ENCODE results near the gene GDAP1L1.
"Not testable (repeated sequence)": the region's sequence is repeated elsewhere in the genome, so short reads cannot be mapped to it uniquely, and the experiment has no call there.

GDAP1L1 gene

DNA sequence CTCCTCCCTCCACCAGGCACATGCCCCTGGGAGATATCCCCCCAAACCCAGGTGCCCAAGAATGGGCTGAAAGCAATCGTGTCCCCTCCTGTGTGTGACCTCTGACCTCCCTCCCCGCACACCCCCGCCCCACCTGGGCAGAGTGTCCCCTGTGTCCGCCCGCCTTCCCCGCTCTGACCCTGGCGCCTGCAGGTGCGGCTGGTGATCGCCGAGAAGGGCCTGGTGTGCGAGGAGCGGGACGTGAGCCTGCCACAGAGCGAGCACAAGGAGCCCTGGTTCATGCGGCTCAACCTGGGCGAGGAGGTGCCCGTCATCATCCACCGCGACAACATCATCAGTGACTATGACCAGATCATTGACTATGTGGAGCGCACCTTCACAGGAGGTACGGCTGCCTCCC lies 9.9 kb downstream of the GDAP1L1 start:
- no peak for DNase-seq

DNA sequence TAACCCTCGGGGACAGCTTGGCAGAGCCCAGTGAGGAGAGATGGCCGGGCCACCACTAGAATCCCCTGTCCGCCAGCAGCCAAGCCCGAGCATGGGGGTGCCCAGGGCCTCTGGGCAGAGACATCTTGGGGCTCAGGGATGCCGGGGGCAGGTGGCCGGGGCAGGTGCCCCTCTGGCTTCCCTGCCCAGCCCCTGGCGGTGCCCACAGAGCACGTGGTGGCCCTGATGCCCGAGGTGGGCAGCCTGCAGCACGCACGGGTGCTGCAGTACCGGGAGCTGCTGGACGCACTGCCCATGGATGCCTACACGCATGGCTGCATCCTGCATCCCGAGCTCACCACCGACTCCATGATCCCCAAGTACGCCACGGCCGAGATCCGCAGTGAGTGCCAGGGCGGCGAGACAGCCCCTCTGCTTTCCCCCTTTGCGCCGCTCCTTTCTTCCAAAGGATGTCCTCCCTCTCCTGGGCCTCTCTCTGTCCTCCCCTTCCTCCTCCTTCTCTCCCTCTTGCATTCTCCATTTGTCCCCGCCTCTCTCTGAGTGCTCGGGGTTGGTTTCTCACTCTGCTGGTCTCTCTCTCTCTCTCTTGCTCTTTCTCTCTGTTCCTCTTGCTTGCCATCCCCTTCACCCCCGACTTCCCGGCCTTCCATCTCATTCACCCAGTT lies 11.2 kb downstream of the GDAP1L1 start:
- DNase-seq, result no peak

DNA sequence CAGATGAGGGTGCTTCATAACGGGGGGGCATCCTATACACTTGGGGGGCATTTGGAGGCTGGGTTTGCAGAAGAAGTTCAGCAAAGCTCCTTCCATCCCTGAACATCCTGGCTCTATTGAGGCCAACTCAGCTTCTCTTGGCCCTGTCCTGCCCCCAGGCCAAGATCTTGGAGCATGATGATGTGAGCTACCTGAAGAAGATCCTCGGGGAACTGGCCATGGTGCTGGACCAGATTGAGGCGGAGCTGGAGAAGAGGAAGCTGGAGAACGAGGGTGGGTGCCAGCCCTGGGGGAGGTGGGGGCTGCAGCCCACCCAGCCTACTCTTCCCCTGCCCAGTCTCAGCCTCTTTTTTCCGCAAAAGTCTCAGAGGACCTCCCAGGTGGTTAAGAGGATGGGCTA lies 17.2 kb downstream of the GDAP1L1 start:
- no peak for DNase-seq

DNA sequence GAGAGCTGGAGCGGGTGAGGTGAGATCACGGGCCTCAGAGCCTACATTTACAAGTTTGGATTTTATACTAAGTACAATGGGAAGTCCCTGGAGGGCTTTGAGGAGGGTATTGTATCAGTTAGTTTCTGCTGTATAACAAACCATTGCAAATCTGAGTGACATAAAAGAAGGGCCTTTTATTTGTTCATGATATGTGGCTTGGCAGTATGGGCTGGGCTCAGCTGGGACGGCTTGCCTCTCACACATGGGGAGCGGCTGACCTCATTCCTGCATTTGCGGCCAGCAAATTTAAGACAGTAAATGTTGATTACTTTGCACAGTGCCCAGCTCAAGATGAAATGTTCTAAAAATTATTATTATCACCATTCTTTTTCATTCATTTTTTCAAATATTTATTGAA lies 21.7 kb downstream of the GDAP1L1 start:
- no peak for DNase-seq

DNA sequence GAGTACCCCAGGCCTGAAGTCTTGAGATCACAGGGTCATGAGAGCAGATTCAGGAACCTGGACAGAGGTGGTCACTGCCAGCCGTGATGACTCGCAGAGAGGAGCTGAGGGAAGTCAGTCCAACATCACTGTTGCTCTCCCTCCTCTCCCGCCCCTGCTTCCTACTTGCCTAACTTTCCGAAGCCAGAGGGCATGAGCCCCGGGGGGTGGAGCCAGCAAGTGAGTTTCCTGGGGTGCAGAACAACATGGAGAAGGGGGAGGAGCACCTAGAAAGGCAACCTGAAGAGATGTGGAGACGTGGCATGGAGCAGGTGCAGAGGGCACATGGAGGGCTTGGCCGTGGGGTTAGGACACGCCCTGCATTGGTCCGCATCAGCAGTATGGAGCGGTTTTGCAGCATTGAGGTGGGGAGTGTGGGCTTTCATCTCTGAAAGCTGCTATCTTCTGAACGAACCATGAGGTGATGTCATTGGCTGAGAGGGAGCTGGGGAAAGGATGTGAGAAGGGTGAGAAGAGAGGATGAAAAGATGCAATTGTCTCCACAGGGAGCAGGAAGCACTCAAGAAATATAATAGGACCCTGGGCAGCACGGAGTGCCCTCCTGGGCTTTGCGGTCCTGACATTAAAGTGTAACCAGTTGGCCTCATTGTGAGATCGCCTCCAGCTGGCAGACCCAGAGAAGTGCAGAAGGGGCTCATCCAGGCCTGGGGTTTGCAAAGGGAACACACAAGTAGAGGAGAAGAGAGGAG lies 25.0 kb downstream of the GDAP1L1 start:
- DNase-seq, result no peak

DNA sequence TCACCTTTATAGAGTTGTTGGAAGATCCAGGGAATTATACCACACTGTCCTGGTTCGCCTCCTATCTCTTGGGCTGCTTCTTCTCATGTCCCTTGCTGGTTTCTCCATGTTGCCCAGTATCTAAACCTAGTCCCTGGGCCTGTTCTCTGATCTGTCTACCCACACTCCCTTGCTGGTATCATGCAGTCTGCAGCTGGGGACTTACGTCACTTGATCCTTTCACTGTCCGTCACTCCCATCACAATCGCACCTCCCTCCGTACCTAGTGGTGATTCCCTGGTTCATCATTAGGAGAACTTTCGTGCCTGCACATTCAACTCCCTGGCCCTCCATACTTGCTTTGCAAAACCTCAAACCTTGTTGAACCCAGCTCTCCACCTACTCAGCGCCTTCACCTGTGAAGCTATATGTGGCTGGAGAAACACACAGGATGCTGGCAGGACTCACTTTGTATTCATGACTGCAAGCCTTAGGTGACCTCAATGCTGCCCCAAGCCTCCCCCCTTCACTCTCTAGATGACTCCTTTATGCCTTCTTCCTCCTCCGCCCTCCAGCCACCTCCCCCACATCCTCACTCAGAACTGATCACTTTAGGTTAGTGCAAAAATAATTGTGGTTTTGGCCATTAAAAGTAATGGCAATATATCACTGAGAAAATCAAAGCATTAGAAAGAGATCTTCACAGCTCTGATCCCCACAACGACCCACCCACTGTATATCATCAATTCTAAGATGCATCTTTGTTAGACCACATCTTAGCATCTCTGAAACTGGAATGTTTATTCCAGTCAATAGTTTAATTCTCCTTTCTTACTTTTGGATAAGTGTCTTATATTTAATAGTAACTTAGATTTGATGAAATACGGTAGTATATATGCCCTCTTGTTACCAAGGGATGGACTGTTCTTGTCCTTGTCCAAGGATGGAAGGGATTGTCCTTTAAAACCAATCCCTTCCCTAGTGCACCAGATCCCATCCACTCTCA lies 26.4 kb downstream of the GDAP1L1 start:
- no peak for DNase-seq

DNA sequence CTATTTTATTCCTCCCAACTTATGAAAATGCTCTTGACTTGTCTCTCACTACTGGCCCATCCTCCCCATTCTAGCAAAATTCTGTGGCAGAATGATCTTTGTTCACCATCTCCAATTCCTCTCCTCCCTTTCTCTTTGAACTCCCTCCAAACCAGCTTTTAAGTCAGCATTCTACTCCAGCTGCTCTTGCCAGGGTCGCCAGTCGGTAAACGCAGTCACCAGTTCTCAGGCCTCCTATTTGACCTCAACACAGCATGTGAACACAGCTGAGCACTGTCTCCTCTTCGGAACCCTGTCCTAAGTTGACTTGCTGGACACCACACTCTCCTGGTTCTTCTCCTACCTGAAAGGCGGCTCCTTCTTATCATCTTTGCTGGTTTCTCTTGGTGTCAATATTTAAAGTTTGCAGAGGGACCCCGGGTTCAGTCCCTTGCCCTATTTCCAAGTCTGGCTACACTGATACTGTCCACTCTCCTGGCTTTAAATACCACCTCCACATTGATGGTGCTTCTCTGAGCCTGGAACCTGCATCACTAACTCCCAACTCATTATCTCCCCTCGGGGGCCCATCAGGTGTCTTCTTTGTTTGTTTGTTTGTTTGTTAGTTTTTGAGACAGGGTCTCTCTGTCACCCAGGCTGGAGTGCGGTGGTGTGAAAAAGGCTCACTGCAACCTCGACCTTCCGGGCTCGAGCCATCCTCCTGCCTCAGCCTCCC lies 27.4 kb downstream of the GDAP1L1 start:
- DNase-seq, result no peak

DNA sequence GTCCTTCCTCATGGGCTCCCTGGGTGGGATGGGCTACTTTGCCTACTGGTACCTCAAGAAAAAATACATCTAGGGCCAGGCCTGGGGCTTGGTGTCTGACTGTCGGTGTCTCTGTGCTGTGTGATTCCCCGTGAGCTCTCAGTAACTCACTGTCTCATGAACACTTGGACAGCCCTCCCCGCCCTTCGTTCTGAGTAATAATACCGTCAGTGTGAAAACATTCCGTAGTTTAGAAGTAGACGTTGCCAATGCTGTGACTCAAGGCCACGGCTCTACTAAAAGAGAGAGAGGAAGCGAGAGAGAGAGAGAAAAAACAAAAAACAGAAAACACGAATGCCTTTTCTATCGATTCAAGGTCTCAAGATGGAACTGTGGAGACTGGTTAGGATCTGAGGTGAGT lies 32.1 kb downstream of the GDAP1L1 start:
- DNase-seq, result no peak

DNA sequence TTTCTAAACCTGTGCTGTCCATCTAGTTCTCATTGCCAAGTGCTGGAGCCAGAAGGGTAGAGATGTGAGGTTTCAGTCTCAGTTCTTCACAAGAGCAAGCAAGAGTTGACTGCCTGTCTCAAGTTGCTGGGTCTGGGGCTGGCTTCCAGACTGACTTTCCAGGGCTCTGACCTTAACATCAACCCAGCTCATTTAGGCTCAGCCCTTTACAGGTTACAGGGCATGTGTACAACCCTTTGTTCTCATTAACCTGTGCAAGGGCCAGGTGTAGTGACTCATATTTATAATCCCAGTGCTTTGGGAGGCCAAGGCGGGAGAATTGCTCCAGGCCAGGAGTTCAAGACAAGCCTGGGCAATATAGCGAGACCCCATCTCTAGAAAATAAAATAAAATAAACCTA lies 33.3 kb downstream of the GDAP1L1 start:
- no peak for DNase-seq

DNA sequence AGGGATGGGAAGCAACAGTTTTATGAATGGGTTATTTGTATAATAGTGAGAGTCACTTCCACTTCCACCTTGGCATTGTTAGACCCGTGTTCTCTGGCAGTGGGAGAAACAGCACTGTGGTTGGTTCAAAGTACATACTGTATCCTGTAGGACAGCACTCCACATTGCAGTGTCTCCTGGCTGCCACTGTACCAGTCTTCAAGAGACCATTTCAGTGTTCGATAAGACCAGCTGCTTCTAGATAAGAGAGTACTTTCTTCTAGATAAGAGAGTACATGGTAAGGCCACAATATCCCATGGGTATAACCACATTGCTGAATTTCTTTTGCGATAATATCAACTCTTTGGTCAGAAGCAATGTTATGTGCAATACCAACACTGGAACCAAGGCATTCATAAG lies 35.1 kb downstream of the GDAP1L1 start:
- no peak for DNase-seq

DNA sequence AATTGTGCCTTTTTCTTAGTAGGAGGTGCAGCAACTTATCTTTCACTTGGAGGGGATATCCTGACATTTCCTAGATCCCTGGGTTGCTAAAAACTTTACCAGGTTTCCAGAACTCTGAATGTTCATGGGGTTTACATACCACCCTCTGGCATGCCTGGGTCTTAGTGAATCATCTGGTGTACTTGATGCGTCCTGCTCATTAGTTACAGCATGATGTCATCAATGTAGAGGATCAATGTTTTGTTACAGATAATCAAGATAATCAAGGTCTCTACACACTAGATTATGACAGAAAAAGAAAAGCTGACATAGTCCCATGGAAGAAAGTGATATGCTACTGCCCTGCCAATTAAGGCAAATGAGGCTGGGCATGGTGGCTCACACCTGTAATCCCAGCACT lies 36.9 kb downstream of the GDAP1L1 start:
- no peak for DNase-seq

DNA sequence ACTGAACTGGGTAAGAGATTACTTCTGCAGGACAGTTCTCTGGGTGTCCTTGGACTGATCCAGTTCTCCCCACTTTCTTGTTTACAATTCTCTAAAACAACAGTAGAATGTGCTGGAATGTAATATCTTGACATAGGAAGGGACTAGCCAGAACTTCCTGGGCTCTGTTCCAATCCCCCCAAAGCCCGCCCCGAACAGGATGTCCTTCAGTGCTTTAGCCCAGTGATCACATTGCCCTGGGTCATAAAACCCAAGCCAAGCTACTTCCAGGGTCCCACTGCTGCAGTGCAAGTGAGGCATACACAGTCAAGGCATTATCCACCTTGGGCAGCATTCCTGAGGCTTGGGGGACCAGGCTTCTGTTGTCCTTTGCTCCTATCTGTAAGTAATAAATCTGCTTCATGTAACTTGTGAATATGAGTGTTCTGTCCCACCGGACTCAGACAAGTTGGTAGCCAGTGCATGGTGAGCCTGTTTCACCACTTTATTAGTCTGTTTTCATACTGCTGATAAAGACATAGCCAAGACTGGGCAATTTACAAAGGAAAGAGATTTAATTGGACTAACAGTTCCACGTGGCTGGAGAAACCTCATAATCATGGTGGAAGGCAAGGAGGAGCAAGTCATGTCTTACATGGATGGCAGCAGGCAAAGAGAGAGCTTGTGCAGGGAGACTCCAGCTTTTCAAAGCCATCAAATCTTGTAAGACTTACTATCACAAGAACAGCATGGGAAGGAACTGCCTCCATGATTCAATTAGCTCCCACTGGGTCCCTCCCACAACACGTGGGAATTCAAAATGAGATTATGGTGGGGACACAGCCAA lies 40.4 kb downstream of the GDAP1L1 start:
- no peak for DNase-seq

DNA sequence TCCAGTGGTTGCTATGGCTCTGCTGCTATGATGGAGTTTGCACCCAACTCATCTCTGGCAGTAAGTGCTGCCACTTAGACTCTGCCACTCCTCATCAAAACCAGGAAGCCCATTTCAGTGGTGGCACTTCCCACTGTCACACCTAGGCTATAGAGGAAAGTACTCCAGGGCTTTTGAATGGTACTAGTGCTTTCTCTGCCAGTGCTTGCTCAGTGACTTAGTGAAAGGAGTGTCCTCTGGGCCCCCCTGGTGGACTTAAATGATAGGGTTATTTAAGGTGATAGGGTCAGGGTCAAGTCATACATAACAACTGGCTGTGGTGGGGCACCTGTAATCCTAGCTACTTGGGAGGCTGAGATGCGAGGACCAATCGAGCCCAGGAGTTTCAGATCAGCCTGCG lies 41.1 kb downstream of the GDAP1L1 start:
- no peak for DNase-seq

DNA sequence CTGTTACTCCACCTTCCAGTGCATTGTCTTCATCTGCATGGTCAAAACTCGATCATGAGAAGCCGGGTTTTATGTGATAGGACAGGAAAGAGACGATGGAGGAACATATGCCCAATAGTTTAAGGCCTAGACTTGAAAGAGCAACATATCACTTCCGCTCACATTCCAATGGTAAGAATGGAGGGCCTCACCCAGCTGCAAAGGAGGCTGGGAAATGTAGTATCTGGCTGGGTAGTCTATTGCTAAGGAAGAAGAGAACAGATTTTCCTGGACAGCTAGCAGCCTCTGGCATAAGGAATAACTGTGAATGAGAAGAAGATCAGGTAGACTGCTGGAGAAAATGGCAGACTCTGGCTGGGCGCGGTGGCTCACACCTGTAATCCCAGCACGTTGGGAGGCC lies 44.6 kb downstream of the GDAP1L1 start:
- DNase-seq, result no peak

DNA sequence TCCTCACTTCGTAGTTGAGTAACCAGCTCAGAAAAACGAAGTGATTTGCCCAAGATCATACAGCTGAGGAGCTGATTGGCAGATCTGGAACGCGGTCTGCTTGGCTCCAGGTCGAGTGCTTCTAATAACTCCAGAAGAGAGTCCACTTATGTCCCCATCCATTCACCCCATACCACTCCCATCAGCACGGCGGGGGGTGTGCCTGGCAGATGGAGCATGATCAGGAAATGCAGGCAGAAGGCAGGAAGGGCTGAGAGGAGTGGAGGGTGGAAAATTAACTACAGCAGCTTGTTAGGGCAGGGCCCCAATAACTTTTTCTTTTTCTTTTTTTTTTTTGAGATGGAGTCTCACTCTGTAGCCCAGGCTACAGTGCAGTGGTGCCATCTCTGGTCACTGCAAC lies 48.9 kb downstream of the GDAP1L1 start:
- DNase-seq, result no peak

DNA sequence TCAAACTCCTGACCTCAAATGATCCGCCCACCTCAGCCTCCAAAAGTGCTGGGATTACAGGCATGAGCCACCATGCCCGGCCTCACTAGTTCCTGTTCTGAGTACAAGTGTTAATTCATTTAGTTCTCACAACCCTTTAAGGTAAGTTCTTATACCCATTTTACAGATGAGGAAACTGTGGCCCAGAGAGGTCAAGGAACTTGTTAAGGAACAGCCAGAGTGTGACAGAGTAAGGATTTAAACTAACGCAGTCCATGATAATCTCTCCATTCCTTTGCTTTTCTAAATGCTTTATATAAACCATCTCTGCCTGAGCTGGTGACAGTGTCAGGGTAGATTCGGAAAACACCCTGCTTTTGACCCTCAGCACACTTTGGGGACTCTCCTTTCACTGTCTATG lies 50.6 kb downstream of the GDAP1L1 start:
- DNase-seq, result no peak

DNA sequence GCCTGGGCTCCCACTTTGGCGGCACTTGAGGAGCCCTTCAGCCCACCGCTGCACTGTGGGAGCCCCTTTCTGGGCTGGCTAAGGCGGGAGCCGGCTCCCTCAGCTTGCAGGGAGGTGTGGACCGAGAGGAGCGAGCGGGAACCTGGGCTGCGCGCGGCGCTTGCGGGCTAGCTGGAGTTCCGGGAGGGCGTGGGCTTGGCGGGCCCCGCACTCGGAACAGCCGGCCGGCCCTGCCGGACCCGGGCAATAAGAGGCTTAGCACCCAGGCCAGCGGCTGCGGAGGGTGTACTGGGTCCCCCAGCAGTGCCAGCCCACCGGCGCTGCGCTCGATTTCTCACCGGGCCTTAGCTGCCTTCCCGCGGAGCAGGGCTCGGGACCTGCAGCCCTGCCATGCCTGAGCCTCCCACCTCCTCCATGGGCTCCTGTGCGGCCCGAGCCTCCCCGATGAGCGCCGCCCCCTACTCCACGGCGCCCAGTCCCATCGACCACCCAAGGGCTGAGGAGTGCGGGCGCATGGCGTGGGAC lies 52.0 kb downstream of the GDAP1L1 start:
- DNase-seq, result not testable (repeated sequence)

DNA sequence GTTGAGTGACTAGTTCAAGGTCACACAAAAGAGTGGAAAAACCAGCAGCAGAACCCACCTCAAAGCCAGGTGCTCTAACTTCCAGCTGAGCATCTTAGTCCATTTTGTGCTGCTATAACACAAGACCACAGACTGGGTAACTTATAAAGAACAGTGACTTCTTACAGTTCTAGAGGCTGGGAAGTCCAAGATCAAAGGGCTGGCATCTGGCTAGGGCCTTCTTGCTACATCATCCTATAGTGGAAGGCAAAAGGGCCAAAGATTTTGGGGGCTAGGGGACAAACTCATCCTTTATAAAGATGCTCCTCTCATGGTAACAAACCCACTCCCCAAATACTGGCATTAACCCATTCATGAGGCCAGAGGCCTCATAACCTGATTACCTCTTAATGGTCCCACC lies 54.2 kb downstream of the GDAP1L1 start:
- no peak for DNase-seq

DNA sequence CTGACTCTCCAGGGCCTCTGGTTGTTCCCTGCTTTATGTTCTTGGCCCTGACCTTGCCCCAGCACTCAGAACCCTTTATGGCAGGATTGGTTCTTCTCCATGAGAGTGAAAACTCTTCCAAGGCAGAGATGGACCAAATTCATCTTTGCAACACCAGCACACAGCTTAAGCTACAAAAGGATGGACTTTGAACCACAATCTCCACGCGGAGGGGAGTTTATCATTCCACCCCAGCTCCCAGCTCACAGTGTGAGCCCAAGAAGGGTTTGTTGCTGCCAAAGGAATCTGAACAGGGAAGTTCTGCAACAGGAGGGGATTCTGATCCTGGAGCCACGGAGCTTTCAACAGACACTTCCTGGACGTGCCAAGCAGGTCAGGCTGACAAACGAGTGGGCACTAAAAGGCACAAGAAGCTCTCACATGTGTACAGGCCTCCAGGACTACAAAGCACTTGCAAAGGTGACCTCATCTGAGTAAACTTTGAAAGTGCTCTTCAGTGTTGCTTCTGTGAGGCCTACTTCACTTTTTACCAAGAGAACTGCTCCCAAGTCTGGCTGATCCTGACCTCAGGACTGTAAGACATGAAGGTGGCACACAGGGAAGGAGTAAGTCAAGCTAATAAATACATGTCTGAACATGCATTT lies 55.0 kb downstream of the GDAP1L1 start:
- no peak for DNase-seq

DNA sequence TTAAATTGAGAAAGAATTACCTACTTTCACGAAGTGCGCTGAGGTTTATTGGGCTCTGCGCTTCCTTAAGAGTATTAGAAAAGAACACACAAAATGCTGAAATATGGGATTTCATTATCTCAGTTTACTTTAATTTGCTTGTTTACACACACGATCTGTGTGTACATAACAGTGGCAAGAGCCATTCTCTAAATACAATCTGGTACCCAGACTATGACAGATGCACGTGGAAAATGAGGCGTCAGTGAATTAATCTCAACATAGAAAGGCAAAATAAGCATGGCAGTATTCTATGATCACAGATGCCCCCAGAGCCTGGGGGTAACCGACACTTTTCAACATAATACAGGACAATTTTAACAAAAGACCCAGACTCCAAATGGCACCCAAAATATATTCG lies 55.6 kb downstream of the GDAP1L1 start:
- no peak for DNase-seq

DNA sequence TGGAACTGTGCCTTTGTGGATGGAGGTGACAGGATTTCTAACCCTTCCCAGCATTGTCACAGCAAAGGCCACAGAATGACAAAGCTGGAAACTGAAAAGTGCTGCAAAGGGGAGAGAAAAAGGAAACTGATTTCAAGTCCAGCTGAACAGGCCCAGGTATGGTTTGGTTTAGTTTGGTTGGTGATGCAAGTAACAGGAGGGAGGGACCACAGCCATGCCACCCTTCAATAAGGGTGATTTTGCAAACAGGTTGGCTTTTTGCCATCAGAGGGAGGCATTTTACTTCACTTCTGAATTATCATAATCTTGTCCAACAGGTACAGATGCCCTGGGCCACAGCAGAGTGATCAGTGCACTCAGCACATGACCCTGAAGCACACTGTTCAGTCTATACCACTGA lies 57.3 kb downstream of the GDAP1L1 start:
- no peak for DNase-seq
